Activated naive CD4-positive, alpha-beta T cell treated with anti-CD3 and anti-CD28 coated beads for 36 hours (primary cell): ENCODE measurements around the gene SNX14. TPM values are rescaled to one million over a fixed set of nuclear protein-coding genes. Genes with fewer than 3 reads are reported as not detected.
"Not testable (repeated sequence)": the region's sequence is repeated elsewhere in the genome, so short reads cannot be mapped to it uniquely, and the experiment has no call there.

Source experiments
- CTCF ChIA-PET: fragments of 350-600 bp; sonication (Branson Sonifier 250); formaldehyde crosslinking; loops from one replicate; lab custom pipeline; 2021; ENCODE audit warnings: antibody characterized with exemption; lab: Charles Lee
- DNase-seq: peaks from one replicate; pipeline ENCODE4 v3.0.0-alpha.2; 2020
- H3K27ac Mint-ChIP-seq: one replicate; pipeline ENCODE4 v1.8.0; 2021; ENCODE audit warnings: mild to moderate bottlenecking, mixed read lengths
- H3K27me3 Mint-ChIP-seq: one replicate; pipeline ENCODE4 v1.8.0; 2021; ENCODE audit warnings: low read depth, mixed read lengths
- H3K36me3 Mint-ChIP-seq: one replicate; pipeline ENCODE4 v1.8.0; 2021; ENCODE audit warnings: low read depth, mixed read lengths
- H3K4me1 Mint-ChIP-seq: one replicate; pipeline ENCODE4 v1.8.0; 2021; ENCODE audit warnings: low read depth, mixed read lengths
- H3K4me3 Mint-ChIP-seq: one replicate; pipeline ENCODE4 v1.8.0; 2021; ENCODE audit warnings: mild to moderate bottlenecking, moderate library complexity, mixed read lengths
- H3K9me3 Mint-ChIP-seq: one replicate; pipeline ENCODE4 v1.8.0; 2021; ENCODE audit warnings: mixed read lengths
- intact Hi-C: fragments of 100-400 bp; cut with micrococcal nuclease; formaldehyde crosslinking; loops from one replicate; pipeline ENCODE4 v1.15.1; 2023
- total RNA-seq, 2 experiments: library from RNA; stranded (reverse); gene quantifications; one replicate each; pipeline ENCODE4 v1.2.3, GENCODE V29; 2021

The SNX14 gene
- total RNA-seq, 2 experiments from 2014 or later: 18.8 to 22.6 TPM

DNA sequence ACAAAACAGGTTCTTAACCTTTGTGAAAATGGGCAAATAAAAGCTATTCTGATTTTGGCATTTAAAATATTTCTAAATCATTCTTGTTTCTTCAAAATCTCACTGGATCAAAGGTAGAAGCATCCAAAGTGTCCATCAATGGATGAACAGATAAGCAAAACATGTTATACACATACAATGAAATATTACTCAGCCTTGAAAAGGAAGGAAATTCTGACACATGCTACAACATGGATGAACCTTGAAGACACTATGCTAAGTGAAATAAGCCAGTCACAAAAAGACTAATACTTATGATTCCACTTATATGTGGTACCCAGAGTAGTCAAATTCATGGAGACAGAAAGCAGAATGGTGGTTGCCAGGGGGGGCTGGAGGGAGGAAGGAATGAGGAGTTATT, 45.9 kb downstream of the SNX14 start:
- CTCF ChIA-PET: no interaction called here
- Mint-ChIP-seq H3K9me3 (no peaks in the 10 kb centered on the region), H3K4me1 (no peaks in the 10 kb centered on the region), H3K27ac (no peak overlapping the region), H3K4me3 (no peak overlapping the region), H3K27me3 (no peaks in the 10 kb centered on the region), H3K36me3 (peaks cover 24% of the 10 kb centered on the region)
- DNase-seq: no peak
- intact Hi-C loops: no loop called here

DNA sequence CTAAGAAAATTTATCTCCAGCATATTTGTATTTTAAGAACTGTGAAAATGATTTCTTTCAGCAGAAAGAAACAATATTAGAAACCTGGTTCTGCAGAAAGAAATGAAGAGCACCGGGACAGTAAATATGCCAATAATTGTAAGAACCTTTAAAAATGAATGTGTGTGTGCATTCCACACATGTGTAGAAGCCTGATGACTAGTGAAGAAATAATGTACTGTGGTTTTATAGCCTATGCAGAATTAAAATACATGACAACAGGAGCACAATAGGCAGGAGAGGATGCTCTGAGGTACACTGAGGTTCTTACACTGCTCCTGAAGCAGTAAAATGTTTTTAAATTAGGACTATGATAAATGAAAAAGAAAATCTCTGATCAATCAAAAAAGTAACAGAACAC, 48.9 kb downstream of the SNX14 start:
- intact Hi-C loops: no loop called here
- no peaks in the 10 kb centered on the region for H3K9me3 Mint-ChIP-seq
- no peak overlapping the region for H3K4me3 Mint-ChIP-seq
- H3K27ac Mint-ChIP-seq: no peak overlapping the region
- H3K27me3 Mint-ChIP-seq: no peaks in the 10 kb centered on the region
- peaks cover 14% of the 10 kb centered on the region for H3K36me3 Mint-ChIP-seq
- DNase-seq: no peak
- CTCF ChIA-PET: no interaction called here
- no peaks in the 10 kb centered on the region for H3K4me1 Mint-ChIP-seq

DNA sequence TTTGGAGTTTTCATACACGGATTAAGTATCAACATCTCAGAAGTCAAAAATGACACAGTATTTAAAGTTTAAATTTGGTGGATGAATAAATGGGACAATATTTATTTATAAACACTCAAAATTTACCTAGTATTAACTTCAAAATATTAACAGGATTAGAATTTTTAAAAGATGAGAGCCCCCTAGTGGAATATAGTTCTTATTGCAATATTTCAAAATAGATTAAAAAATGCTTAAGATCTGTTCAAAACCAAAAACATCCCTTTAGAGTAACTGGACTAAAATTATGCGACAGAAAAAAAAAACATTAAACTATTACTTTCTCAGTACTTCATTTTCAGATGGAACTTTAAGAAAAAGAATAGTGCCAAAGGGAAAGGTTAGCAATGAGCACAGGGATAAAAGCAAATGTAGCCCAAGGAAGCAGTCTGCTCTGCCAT, 56.6 kb downstream of the SNX14 start:
- Mint-ChIP-seq H3K4me3 (no peak overlapping the region), H3K36me3 (peaks cover 6% of the 10 kb centered on the region), H3K4me1 (no peaks in the 10 kb centered on the region), H3K27me3 (no peaks in the 10 kb centered on the region), H3K27ac (no peak overlapping the region), H3K9me3 (no peaks in the 10 kb centered on the region)
- intact Hi-C loops: loop anchor here (1.0 kb wide), 1 partner anchor 182 kb away; no protein-coding TSS in a partner anchor
- CTCF ChIA-PET: interaction anchor here (0.6 to 2.5 kb wide), 23 partner anchors 11 to 1747 kb away, joined by 3 to 13 read pairs (median 3); no protein-coding TSS in a partner anchor
- DNase-seq: no peak

DNA sequence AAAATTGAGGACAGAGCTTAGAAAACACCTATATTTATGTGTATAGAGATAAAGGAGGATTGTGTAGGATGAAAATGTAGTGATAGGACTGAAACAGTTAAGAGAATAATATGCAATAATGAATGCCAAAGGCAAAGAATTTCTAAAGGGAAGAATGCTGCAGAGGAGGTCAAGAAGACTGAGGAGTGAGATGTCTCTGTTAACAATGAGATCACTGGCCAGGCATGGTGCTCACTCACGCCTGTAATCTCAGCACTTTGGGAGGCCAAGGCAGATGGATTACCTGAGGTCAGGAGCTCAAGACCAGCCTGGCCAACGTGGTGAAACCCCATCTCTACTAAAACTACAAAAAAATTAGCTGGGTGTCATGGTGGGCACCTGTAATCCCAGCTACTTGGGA, 69.4 kb downstream of the SNX14 start:
- H3K36me3 Mint-ChIP-seq: peaks cover 29% of the 10 kb centered on the region
- intact Hi-C loops, H3K9me3 Mint-ChIP-seq, H3K4me1 Mint-ChIP-seq, H3K4me3 Mint-ChIP-seq, H3K27ac Mint-ChIP-seq, DNase-seq, H3K27me3 Mint-ChIP-seq: not testable (repeated sequence)
- CTCF ChIA-PET: interaction anchor here (1.6 kb wide), 1 partner anchor 41 kb away, joined by 5 read pairs; no protein-coding TSS in a partner anchor

DNA sequence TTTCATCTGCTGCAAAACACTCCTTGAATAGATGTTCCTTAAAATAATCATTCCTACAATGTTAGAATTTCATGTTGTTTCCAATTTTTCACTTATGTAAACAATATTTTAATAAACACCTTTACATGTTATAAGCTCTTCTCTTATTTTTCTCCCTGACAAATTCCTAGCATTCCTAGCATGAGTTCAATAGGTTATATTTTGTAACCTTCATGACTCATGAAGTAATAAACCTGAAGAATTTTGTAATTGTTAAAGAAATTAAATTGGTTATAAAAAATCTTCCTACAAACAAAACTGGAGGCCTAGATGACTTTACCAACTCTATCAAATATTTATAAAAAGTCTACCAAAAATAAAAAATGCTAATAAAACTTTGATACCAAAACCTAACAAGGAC, 77.5 kb downstream of the SNX14 start:
- no peaks in the 10 kb centered on the region for H3K27me3 Mint-ChIP-seq
- no peaks in the 10 kb centered on the region for H3K9me3 Mint-ChIP-seq
- H3K36me3 Mint-ChIP-seq: peaks cover 24% of the 10 kb centered on the region
- H3K4me1 Mint-ChIP-seq: no peaks in the 10 kb centered on the region
- no peak for DNase-seq
- H3K27ac Mint-ChIP-seq: no peak overlapping the region
- intact Hi-C loops: no loop called here
- H3K4me3 Mint-ChIP-seq: no peak overlapping the region
- CTCF ChIA-PET: interaction anchor here (0.7 kb wide), 1 partner anchor 1774 kb away, joined by 3 read pairs; no protein-coding TSS in a partner anchor

DNA sequence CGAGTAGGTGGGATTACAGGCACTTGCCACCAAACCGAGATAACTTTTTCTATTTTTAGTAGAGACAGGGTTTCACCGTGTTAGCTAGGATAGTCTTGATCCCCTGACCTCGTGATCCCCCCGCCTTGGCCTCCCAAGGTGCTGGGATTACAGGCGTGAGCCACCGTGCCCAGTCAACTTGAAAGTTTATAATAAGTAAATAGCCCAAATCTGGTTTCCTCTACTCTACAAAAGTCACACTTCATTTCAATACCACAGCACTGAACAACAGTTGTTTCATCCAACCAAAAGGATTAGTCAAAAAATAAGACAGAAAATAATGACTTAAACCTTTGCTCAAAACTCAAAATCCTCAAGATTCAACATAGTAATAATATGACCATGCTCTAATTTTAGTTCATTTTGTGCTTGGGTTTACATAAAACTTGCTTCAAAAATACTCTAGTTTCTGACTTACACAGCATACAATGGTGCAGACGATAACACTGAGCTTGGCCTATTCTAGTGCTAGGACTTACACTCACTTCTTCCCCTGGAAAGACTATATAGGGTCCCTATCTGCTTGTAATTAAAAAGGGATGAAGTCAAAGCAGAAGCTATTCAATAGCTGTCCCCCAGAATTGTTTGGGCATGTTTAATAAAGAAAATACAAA, 87.1 kb downstream of the SNX14 start:
- intact Hi-C loops: loop anchor here (10.0 kb wide), 1 partner anchor 1362 kb away; no protein-coding TSS in a partner anchor
- no peaks in the 10 kb centered on the region for H3K27me3 Mint-ChIP-seq
- H3K4me3 Mint-ChIP-seq: no peak overlapping the region
- DNase-seq: no peak
- no peaks in the 10 kb centered on the region for H3K9me3 Mint-ChIP-seq
- H3K36me3 Mint-ChIP-seq: peaks cover 27% of the 10 kb centered on the region
- peaks cover 3% of the 10 kb centered on the region for H3K4me1 Mint-ChIP-seq
- CTCF ChIA-PET: interaction anchor here (0.7 to 1.7 kb wide), 4 partner anchors 23 to 151 kb away, joined by 3 to 8 read pairs (median 4); no protein-coding TSS in a partner anchor
- no peak overlapping the region for H3K27ac Mint-ChIP-seq

DNA sequence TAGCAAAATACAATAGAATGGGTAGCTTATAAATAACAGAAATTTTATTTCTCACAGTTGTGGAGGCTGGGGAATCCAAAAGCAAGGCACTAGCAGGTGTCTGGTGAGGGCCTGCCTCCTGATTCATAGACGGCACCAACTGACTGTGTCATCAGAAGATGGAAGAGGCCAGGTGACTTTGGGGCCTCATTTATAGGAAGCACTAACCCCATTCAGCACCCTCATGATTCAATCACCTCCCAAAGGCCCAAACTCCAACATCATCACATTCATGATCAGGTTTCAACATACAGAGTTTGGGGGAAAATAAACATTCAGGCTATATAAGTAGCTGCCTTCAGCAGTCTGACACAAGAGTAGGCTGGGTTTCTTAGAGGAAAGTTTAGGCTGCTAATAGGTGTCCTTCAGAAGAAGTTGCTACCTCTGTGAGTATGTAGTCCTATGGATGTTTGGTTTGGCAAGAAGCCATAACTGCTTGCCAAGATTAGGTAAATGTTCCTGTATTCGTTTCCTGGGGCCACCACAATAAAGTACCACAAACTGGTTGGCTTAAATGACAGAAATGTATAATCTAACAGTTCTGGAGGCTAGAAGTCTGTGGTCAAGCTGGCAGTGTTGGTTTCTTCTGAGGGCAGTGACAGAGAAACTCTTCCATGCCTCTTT, 94.9 kb downstream of the SNX14 start:
- H3K4me1 Mint-ChIP-seq: peaks cover 1% of the 10 kb centered on the region
- peaks cover 14% of the 10 kb centered on the region for H3K36me3 Mint-ChIP-seq
- no peak overlapping the region for H3K4me3 Mint-ChIP-seq
- H3K9me3 Mint-ChIP-seq: peaks cover 14% of the 10 kb centered on the region
- no peaks in the 10 kb centered on the region for H3K27me3 Mint-ChIP-seq
- CTCF ChIA-PET: interaction anchor here (0.6 to 1.4 kb wide), 4 partner anchors 16 to 144 kb away, joined by 3 to 7 read pairs (median 4); no protein-coding TSS in a partner anchor
- no peak for DNase-seq
- no peak overlapping the region for H3K27ac Mint-ChIP-seq
- intact Hi-C loops: no loop called here

DNA sequence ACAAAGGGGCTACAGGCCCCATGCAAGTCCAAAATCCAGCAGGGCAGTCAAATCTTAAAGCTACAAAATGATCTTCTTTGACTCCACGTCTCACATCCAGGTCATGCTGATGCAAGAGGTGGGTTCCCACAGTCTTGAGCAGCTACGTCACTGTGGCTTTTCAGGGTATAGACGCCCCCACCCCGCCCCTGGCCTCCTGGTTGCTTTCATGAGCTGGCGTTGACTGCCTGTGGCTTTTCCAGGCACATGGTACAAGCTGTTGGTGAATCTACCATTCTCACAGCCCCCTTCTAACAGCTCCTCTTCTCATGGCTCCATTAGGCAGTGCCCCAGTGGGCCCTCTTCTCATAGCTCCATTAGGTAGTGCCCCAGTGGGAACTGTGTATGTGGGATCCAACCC, 96.8 kb downstream of the SNX14 start:
- CTCF ChIA-PET: no interaction called here
- Mint-ChIP-seq H3K36me3 (peaks cover 10% of the 10 kb centered on the region), H3K4me1 (peaks cover 1% of the 10 kb centered on the region), H3K27ac (no peak overlapping the region), H3K27me3 (no peaks in the 10 kb centered on the region), H3K4me3 (no peak overlapping the region), H3K9me3 (peaks cover 14% of the 10 kb centered on the region)
- intact Hi-C loops: no loop called here
- DNase-seq: no peak

DNA sequence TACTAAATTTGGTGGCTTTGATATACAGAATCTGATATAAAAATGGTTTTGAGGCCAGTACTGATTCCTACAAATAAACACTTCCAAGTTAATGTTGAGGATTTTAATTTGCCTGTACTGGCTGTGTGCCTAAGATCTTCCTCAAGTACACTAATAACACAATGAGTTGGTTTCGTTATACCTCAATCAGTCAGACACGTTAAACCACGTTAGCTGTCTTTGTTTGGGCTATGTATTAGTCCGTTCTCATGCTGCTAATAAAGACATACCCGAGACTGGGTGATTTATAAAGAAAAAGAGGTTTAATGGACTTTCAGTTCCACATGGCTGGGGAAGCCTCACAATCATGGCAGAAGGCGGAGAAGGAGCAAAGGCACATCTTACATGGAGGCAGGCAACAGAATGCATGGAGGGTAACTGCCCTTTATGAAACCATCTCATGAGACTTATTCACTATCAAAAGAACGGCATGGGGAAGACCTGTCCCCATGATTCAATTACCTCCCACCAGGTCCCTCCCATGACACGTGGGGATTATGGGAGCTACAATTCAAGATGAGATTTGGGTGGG, 97.6 kb downstream of the SNX14 start:
- intact Hi-C loops: no loop called here
- Mint-ChIP-seq H3K36me3 (peaks cover 8% of the 10 kb centered on the region), H3K9me3 (peaks cover 14% of the 10 kb centered on the region), H3K4me1 (peaks cover 1% of the 10 kb centered on the region), H3K4me3 (no peak overlapping the region), H3K27me3 (no peaks in the 10 kb centered on the region), H3K27ac (no peak overlapping the region)
- no peak for DNase-seq
- CTCF ChIA-PET: interaction anchor here (0.7 kb wide), 1 partner anchor 13 kb away, joined by 3 read pairs; no protein-coding TSS in a partner anchor

DNA sequence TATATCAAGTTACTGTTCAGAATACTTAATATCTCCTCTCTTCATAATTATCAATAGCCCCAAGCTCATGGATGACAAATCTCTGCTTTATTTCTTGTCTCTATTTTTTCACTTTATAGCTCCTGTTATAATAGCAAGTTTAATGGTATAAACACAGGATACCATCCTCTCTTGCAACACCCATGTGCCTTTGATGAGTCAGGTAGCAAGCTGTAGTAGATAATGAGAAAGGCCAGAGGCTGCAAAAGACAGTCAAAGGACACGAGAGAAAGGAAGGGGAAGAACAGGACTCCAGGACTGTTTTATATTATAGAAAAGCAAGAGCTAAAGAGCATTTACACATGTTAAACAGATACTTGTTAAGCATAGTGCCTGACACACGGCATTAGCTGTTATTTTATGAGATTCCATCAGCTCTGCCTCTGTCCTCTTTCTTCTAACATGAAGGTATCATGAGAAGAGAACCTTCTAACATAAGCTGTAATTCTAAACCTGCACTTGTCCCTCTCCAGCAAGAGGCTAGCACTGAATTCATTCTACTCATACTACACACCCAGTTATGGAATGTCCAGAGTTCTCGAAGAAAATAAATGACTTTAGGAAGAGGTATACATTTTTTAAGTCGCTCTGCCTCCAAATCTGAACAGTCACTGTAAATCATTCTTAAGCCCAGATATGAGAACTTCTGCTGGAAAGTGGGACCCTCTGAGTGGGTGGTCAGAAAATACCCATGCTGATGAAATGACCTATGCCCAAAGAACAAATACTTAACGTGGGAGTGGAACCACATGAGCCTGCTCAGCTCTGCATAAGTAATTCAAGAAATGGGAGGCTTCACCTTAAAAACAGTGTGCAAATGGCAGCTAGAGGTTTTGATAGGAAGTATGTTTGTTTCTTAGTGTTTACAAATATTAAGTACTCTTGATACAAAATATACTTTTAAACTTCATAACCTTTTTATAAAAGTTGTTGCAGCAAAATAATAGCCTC, 98.8 kb downstream of the SNX14 start:
- intact Hi-C loops: no loop called here
- H3K4me3 Mint-ChIP-seq: no peak overlapping the region
- H3K9me3 Mint-ChIP-seq: peaks cover 14% of the 10 kb centered on the region
- peaks cover 1% of the 10 kb centered on the region for H3K4me1 Mint-ChIP-seq
- no peak overlapping the region for H3K27ac Mint-ChIP-seq
- H3K27me3 Mint-ChIP-seq: no peaks in the 10 kb centered on the region
- CTCF ChIA-PET: interaction anchor here (0.5 to 4.2 kb wide), 7 partner anchors 11 to 142 kb away, joined by 3 to 30 read pairs (median 4); no protein-coding TSS in a partner anchor
- peaks cover 2% of the 10 kb centered on the region for H3K36me3 Mint-ChIP-seq
- DNase-seq: no peak

DNA sequence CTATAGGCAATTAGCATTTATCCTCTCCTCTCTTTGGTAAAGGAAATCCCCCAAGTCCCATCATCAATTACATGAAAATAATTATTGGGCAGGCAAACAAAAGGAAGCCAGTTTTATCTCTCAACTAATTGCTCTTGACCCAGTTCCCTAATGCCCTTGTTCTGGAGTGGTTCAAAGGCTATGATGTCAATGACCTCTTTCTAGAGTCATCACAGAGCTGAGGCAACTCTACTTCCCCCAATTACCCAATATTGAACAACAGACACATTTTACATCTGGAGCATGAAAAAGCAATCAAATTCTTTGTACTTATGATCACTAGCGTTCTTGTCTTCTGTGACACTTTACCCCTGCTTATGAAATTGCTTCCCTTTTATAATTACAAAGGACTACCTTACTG, 100.3 kb downstream of the SNX14 start:
- Mint-ChIP-seq H3K36me3 (peaks cover 2% of the 10 kb centered on the region), H3K4me1 (peaks cover 1% of the 10 kb centered on the region), H3K4me3 (no peak overlapping the region), H3K9me3 (peaks cover 14% of the 10 kb centered on the region), H3K27me3 (no peaks in the 10 kb centered on the region), H3K27ac (no peak overlapping the region)
- no peak for DNase-seq
- CTCF ChIA-PET: interaction anchor here (1.1 to 4.2 kb wide), 5 partner anchors 9 to 44 kb away, joined by 3 to 30 read pairs (median 4); no protein-coding TSS in a partner anchor
- intact Hi-C loops: no loop called here
